Measurements from ENCODE around the gene KSR2.
"Not testable (repeated sequence)": the region's sequence is repeated elsewhere in the genome, so short reads cannot be mapped to it uniquely, and the experiment has no call there.

KSR2 gene

GRCh38 chr12:117744418-117744817, 224.4 kb downstream of the KSR2 start:
- no peak for DNase-seq (ENCODE audit: low spot score)
- in situ Hi-C loops (cut with MboI; ENCODE audit: low pct_unique_long_range_greater_than_20kb, low sequenced_read_pairs, unreplicated experiment): no loop called here
- TF ChIP-seq CTCF (IDR thresholded peaks at IDR 0.05; ENCODE audit: extremely low read depth, insufficient read depth, missing control alignments): no peak

DNA sequence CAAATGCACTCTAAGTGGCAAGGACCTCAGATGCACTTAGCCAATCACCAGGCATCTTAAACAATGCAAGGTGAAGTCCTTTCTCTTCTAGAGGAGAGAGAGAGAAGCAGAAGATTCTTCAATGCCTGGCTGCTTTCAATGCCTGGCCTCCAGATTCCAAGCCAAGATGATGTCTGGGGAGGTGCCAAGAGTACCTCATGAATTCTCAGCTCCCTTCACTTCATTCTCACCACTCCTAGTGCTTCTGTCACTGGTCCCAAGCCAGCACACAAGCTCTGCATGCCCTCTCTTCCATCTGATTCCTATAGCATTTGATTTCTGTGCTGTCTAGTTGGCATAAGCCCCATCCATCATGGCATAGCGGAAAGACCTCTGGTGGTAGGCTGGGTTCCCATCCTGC, 225.0 kb downstream of the KSR2 start:
- in situ Hi-C loops (cut with MboI; ENCODE audit: low pct_unique_long_range_greater_than_20kb, low sequenced_read_pairs, unreplicated experiment): no loop called here
- no peak for TF ChIP-seq CTCF (IDR thresholded peaks at IDR 0.05; ENCODE audit: extremely low read depth, insufficient read depth, missing control alignments)
- no peak for DNase-seq (ENCODE audit: low spot score)

- TF ChIP-seq CTCF (IDR thresholded peaks at IDR 0.05; ENCODE audit: extremely low read depth, insufficient read depth, missing control alignments): no peak
- no peak for DNase-seq (ENCODE audit: low spot score)
- in situ Hi-C loops (cut with MboI; ENCODE audit: low pct_unique_long_range_greater_than_20kb, low sequenced_read_pairs, unreplicated experiment): no loop called here
Observed at GRCh38 chr12:117742721-117743120, 226.1 kb downstream of the KSR2 start.

DNA sequence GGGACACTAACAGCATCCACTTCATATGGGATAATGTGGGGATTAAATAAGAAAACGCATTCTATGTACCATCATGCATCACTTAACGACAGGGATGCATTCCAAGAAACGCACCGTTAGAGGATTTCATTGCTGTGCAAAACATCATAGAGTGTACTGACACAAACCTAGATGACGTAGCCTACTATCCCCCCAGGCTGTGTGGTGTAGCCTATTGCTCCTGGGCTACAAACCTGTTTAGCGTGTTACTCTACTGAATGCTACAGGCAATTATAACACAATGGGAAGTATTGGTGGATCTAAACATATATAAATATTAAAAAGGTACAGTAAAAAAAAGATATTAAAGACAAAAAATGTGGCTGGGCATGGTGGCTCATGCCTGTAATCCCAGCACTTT, 230.6 kb downstream of the KSR2 start:
- no peak for DNase-seq (ENCODE audit: low spot score)
- in situ Hi-C loops (cut with MboI; ENCODE audit: low pct_unique_long_range_greater_than_20kb, low sequenced_read_pairs, unreplicated experiment): no loop called here
- TF ChIP-seq CTCF (IDR thresholded peaks at IDR 0.05; ENCODE audit: extremely low read depth, insufficient read depth, missing control alignments): no peak

- TF ChIP-seq CTCF (IDR thresholded peaks at IDR 0.05; ENCODE audit: extremely low read depth, insufficient read depth, missing control alignments): no peak
- in situ Hi-C loops (cut with MboI; ENCODE audit: low pct_unique_long_range_greater_than_20kb, low sequenced_read_pairs, unreplicated experiment): no loop called here
- DNase-seq (ENCODE audit: low spot score): no peak
Observed at GRCh38 chr12:117733549-117733805, 235.3 kb downstream of the KSR2 start.

DNA sequence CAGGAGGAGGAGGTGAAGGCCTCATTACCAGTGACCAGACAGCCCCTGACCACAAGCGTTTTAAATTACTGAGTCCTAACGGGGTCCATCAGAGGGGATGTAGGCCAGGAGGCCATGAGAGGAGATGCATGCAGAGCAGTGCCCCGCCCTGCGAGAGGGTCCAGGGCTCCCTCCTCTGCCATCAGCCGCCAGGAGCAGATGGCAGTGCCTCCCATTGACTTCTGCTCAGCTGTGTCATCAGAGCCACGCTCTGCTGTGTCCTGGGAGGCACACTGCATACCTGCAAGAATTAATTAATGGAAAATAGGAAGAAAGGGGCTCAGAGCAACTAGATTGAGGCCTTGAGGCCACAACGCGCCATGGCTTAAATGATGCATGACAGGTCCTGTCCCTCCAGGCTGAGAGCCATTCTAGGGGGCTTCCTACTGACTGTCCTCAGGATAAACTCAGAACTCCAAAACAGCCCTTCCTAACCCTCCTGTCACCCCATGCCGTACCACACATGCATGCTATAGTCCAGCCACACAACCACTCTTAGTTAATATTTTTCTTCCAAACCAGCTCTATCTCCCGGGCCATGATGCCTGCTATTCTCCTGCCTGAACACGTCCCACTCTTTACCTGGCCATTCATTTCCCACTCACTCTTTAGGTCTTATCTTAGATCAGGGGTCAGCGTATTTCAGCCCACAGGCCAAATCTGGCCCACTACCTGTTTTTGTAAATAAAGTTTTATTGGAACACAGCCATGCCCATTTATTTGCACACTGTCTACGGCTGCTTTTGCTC, 235.8 kb downstream of the KSR2 start:
- TF ChIP-seq CTCF (IDR thresholded peaks at IDR 0.05; ENCODE audit: extremely low read depth, insufficient read depth, missing control alignments): no peak
- in situ Hi-C loops (cut with MboI; ENCODE audit: low pct_unique_long_range_greater_than_20kb, low sequenced_read_pairs, unreplicated experiment): no loop called here

GRCh38 chr12:117731131-117731530, 237.7 kb downstream of the KSR2 start:
- in situ Hi-C loops (cut with MboI; ENCODE audit: low pct_unique_long_range_greater_than_20kb, low sequenced_read_pairs, unreplicated experiment); DNase-seq (ENCODE audit: low spot score): not testable (repeated sequence)

More for the DNA sequence above, 235.8 kb downstream of the KSR2 start:
- no peak for DNase-seq (ENCODE audit: low spot score)
